MCF 10A (cell line): ENCODE measurements around the gene SIN3B. TPM values are rescaled to one million over a fixed set of nuclear protein-coding genes. Genes with fewer than 3 reads are reported as not detected.

ENCODE experiments used
- BruUV-seq: library from RNA; stranded (reverse); fragments of 400-500 nt; replicated peaks from 2 replicates; lab custom pipeline; 2021; lab: Mats Ljungman, UMichigan
- CTCF ChIA-PET: fragments of 300-600 bp; sonication (Branson Sonifier 250); formaldehyde crosslinking; extraction: SDS; loops from one replicate; lab custom pipeline; 2021; ENCODE audit warnings: antibody characterized with exemption, inconsistent platforms; lab: Yijun Ruan, JAX
- POLR2A ChIA-PET: fragments of 300-600, 350-650 bp; sonication (Branson Sonifier 250); formaldehyde crosslinking; extraction: SDS; loops from one replicate; lab custom pipeline; 2020; ENCODE audit warnings: antibody characterized with exemption, inconsistent platforms; lab: Yijun Ruan, JAX
- DNase-seq: peaks from one replicate; pipeline ENCODE4 v3.0.0-alpha.2; 2018; ENCODE audit not compliant: unreplicated experiment
- H3K27ac Mint-ChIP-seq: one replicate; pipeline ENCODE4 v1.8.0; 2022; ENCODE audit warnings: mild to moderate bottlenecking, low read depth, mixed read lengths; ENCODE audit not compliant: unreplicated experiment
- H3K27me3 Mint-ChIP-seq: one replicate; pipeline ENCODE4 v1.8.0; 2022; ENCODE audit warnings: mixed read lengths; ENCODE audit not compliant: insufficient read depth, unreplicated experiment
- H3K36me3 Mint-ChIP-seq: one replicate; pipeline ENCODE4 v1.8.0; 2022; ENCODE audit warnings: mild to moderate bottlenecking, moderate library complexity, mixed read lengths; ENCODE audit not compliant: insufficient read depth, unreplicated experiment
- H3K4me1 Mint-ChIP-seq: one replicate; pipeline ENCODE4 v1.8.0; 2022; ENCODE audit warnings: mixed read lengths; ENCODE audit not compliant: insufficient read depth, unreplicated experiment
- H3K4me3 Mint-ChIP-seq: one replicate; pipeline ENCODE4 v1.8.0; 2022; ENCODE audit warnings: mild to moderate bottlenecking, moderate library complexity, mixed read lengths; ENCODE audit not compliant: unreplicated experiment
- H3K9me3 Mint-ChIP-seq: one replicate; pipeline ENCODE4 v1.8.0; 2022; ENCODE audit warnings: mixed read lengths; ENCODE audit not compliant: unreplicated experiment
- CTCF ChIP-seq: fragments of 200-600 bp; IDR thresholded peaks from one replicate; pipeline ENCODE4 v1.8.0; 2022; ENCODE audit warnings: antibody characterized with exemption, mild to moderate bottlenecking; ENCODE audit not compliant: unreplicated experiment
- intact Hi-C: fragments of 100-400 bp; cut with micrococcal nuclease; formaldehyde crosslinking; loops from 2 replicates; pipeline ENCODE4 v1.14.1; 2022
- total RNA-seq: library from RNA; stranded (reverse); gene quantifications from 2 replicates; pipeline ENCODE4 v1.2.3, GENCODE V29; 2022

The SIN3B gene
- total RNA-seq, 1 experiment from 2014 or later: 56.0 TPM

- no peak for DNase-seq
- peaks cover 6% of the 10 kb centered on the region for H3K4me1 Mint-ChIP-seq
- H3K27ac Mint-ChIP-seq: no peak overlapping the region
- H3K36me3 Mint-ChIP-seq: peaks cover 63% of the 10 kb centered on the region
- intact Hi-C loops: no loop called here
- no TSS peak for BruUV-seq
- TF ChIP-seq CTCF: no peak
- ChIA-PET CTCF (interaction anchor here (0.7 kb wide), 1 partner anchor 21 kb away, joined by 4 read pairs; no protein-coding TSS in a partner anchor), POLR2A (no interaction called here)
- peaks cover 5% of the 10 kb centered on the region for H3K9me3 Mint-ChIP-seq
- no peaks in the 10 kb centered on the region for H3K27me3 Mint-ChIP-seq
- H3K4me3 Mint-ChIP-seq: no peak overlapping the region
These were observed 40.3 kb downstream of the SIN3B start for GRCh38 chr19:16869331-16869972.

GRCh38 chr19:16871871-16872270, 42.7 kb downstream of the SIN3B start:
- no peaks in the 10 kb centered on the region for H3K27me3 Mint-ChIP-seq

DNA sequence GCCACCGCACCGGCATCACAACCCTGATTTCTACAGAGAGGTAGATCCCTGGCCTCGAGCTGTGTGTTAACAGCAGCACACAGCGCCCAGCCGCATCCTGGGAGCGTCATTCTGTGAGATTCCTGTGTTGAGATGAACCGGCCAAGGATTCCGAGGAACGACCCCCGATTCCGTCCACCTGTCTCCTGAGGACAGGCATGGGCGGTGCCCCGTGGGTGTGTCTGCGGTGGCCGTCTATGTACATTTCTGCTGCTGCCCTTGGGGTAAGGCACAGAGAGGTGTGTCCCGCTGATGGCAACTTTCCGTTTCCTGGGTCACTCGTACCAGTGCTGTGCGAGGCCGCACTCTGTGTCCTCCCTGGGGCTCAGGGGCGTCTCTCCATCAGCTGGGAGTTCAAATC, 43.5 kb downstream of the SIN3B start:
- no peaks in the 10 kb centered on the region for H3K27me3 Mint-ChIP-seq
- CTCF ChIA-PET: interaction anchor here (0.8 kb wide), 1 partner anchor 9 kb away, joined by 3 read pairs; no protein-coding TSS in a partner anchor
- H3K36me3 Mint-ChIP-seq: peaks cover 55% of the 10 kb centered on the region
- intact Hi-C loops: no loop called here
- H3K4me3 Mint-ChIP-seq: no peak overlapping the region
- no peak for DNase-seq
- peaks cover 11% of the 10 kb centered on the region for H3K4me1 Mint-ChIP-seq
- POLR2A ChIA-PET: no interaction called here
- no peak for TF ChIP-seq CTCF
- no TSS peak for BruUV-seq
- no peak overlapping the region for H3K27ac Mint-ChIP-seq
- H3K9me3 Mint-ChIP-seq: peaks cover 10% of the 10 kb centered on the region

More at GRCh38 chr19:16871871-16872270, 42.7 kb downstream of the SIN3B start:
- BruUV-seq: no TSS peak
- Mint-ChIP-seq H3K27ac (no peak overlapping the region), H3K9me3 (peaks cover 10% of the 10 kb centered on the region), H3K4me3 (no peak overlapping the region), H3K36me3 (peaks cover 50% of the 10 kb centered on the region), H3K4me1 (peaks cover 11% of the 10 kb centered on the region)
- TF ChIP-seq CTCF: no peak
- no peak for DNase-seq
- ChIA-PET POLR2A (interaction anchor here (0.8 kb wide), 1 partner anchor 10 kb away, joined by 3 read pairs; no protein-coding TSS in a partner anchor), CTCF (no interaction called here)
- intact Hi-C loops: no loop called here

DNA sequence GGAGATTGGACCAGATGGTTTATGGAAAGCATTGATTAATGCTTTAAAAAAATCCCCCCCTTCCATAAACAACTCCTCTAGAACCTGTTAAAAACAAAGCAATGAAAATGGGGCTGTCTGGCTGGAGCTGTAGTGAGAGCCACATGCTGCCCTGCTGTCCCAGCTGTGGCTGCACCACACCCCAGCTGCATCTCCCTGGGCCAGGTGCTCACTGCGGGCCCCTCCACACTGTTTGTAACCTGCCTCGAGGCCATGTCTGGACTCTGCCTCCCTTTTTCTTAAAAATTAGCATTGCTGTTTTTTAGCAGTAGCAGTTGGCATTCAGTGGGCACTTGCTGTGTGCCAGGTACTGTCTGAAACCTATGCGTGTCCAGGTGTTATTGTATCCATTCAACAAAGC, 44.4 kb downstream of the SIN3B start:
- Mint-ChIP-seq H3K9me3 (peaks cover 10% of the 10 kb centered on the region), H3K4me3 (no peak overlapping the region), H3K27me3 (no peaks in the 10 kb centered on the region), H3K27ac (peak overlapping the region; percentile 82), H3K4me1 (peaks cover 11% of the 10 kb centered on the region), H3K36me3 (peaks cover 51% of the 10 kb centered on the region)
- DNase-seq: no peak
- CTCF ChIA-PET: no interaction called here
- TF ChIP-seq CTCF: no peak
- intact Hi-C loops: no loop called here
- BruUV-seq: no TSS peak
- POLR2A ChIA-PET: interaction anchor here (1.0 kb wide), 1 partner anchor 10 kb away, joined by 4 read pairs; no protein-coding TSS in a partner anchor
